K562 (cell line): ENCODE results near the gene TTBK1. TPM values are rescaled to one million over a fixed set of nuclear protein-coding genes. Genes with fewer than 3 reads are reported as not detected.

Experiments used
- ATAC-seq: fragments of 200-7000 bp; cut with Tn5 transposase; 3 replicates; pipeline ENCODE4 v1.9.1; 2020; ENCODE audit warnings: moderate library complexity
- BruUV-seq: library from RNA; stranded (reverse); fragments of 400-500 nt; replicated peaks from 2 replicates; lab custom pipeline; 2021; lab: Mats Ljungman, UMichigan
- CTCF ChIA-PET: fragments of 300-600 bp; formaldehyde crosslinking; extraction: SDS; loops from one replicate; lab custom pipeline; 2021; ENCODE audit warnings: low intra/inter-chr PET ratio; lab: Yijun Ruan, JAX
- POLR2A ChIA-PET: fragments of 300-600, 350-650 bp; sonication (Branson Sonifier 250); formaldehyde crosslinking; extraction: SDS; loops from one replicate; lab custom pipeline; 2021; ENCODE audit warnings: antibody characterized with exemption, inconsistent platforms; lab: Yijun Ruan, JAX
- DNase-seq, 4 experiments: peaks; one replicate each; pipeline versions ENCODE4 v3.0.0 to v3.0.0-alpha.2; 2011 to 2018; ENCODE audit warnings: low spot score in 3 of 4, mixed read lengths in 3 of 4; ENCODE audit errors: extremely low read depth in 1 of 4
- FAIRE-seq: peaks from 2 replicates; lab custom pipeline; 2011; peaks lifted over from hg19 to GRCh38; lab: Jason Lieb, UNC
- H2AFZ ChIP-seq: 2 replicates; pipeline ENCODE4 v1.6.0; 2011; ENCODE audit warnings: low read depth, low read length, control low read depth, inconsistent platforms
- H3K27ac ChIP-seq: fragments of 200-600 bp; 3 replicates; pipeline ENCODE4 v1.8.0; 2011; ENCODE audit warnings: low read depth, mild to moderate bottlenecking, control low read depth, inconsistent platforms, low read length, moderate library complexity, mixed read lengths; ENCODE audit errors: extremely low read depth
- H3K27me3 ChIP-seq, 2 experiments: fragments of 300-600 bp in 1 of 2; 2 replicates in 1 of 2; 3 replicates in 1 of 2; pipeline versions ENCODE4 v1.6.0 to v1.8.0; 2011; ENCODE audit warnings: inconsistent platforms in 2 of 2, low read length in 2 of 2, mild to moderate bottlenecking in 1 of 2, mixed read lengths in 1 of 2, moderate library complexity in 1 of 2; ENCODE audit not compliant: control insufficient read depth in 2 of 2, insufficient read depth in 2 of 2
- H3K36me3 ChIP-seq: fragments of 300-600 bp; 3 replicates; pipeline ENCODE4 v1.8.0; 2011; ENCODE audit warnings: mild to moderate bottlenecking, low read length, inconsistent platforms; ENCODE audit not compliant: control insufficient read depth, insufficient read depth
- H3K4me1 ChIP-seq, 2 experiments: fragments of 200-600 bp in 1 of 2; replicated peaks in 1 of 2; 2 replicates in 1 of 2; 3 replicates in 1 of 2; pipeline versions ENCODE4 v1.5.1 to v1.8.0; 2011; ENCODE audit warnings: inconsistent platforms in 2 of 2, low read length in 2 of 2, mild to moderate bottlenecking in 1 of 2, mixed read lengths in 1 of 2, moderate library complexity in 1 of 2; ENCODE audit not compliant: control insufficient read depth in 2 of 2, insufficient read depth in 2 of 2
- H3K4me2 ChIP-seq: 2 replicates; pipeline ENCODE4 v1.6.1; 2011; ENCODE audit warnings: low read length, control low read depth, inconsistent platforms, mixed read lengths; ENCODE audit not compliant: insufficient read depth
- H3K4me3 ChIP-seq: fragments of 200-600 bp; sonication (generic), shearing (Covaris generic); 2 replicates; pipeline ENCODE4 v1.5.1; 2016; ENCODE audit warnings: control low read depth, inconsistent platforms
- H3K79me2 ChIP-seq: fragments of 200-600 bp; 3 replicates; pipeline ENCODE4 v1.8.0; 2011; ENCODE audit warnings: low read length, inconsistent platforms; ENCODE audit not compliant: control insufficient read depth, insufficient read depth
- H3K9ac ChIP-seq, 2 experiments: 2 replicates each; pipeline versions ENCODE4 v1.6.0 to v1.6.1; 2011; ENCODE audit warnings: low read depth in 2 of 2, low read length in 2 of 2, control low read depth in 1 of 2, inconsistent platforms in 1 of 2, mild to moderate bottlenecking in 1 of 2, mixed read lengths in 1 of 2; ENCODE audit not compliant: insufficient read depth in 1 of 2
- H3K9me1 ChIP-seq: one replicate; pipeline ENCODE4 v1.6.0; 2011; ENCODE audit warnings: inconsistent platforms, mild to moderate bottlenecking, low read length, moderate library complexity; ENCODE audit not compliant: control insufficient read depth, insufficient read depth
- H3K9me3 ChIP-seq: replicated peaks from 2 replicates; pipeline ENCODE4 v1.5.1; 2011; ENCODE audit warnings: low read depth, low read length, inconsistent platforms; ENCODE audit not compliant: control insufficient read depth, insufficient read depth
- H4K20me1 ChIP-seq: replicated peaks from 2 replicates; pipeline ENCODE4 v1.6.1; 2011; ENCODE audit warnings: low read length, inconsistent platforms, mixed read lengths; ENCODE audit not compliant: control insufficient read depth, insufficient read depth
- NEUROD1 ChIP-seq: fragments of 150-350 bp; IDR thresholded peaks from 2 replicates; pipeline ENCODE4 v1.6.1; 2014; ENCODE audit warnings: borderline replicate concordance, low read length, low read depth; ENCODE audit not compliant: partially characterized antibody
- SMAD1 ChIP-seq: fragments of 150-350 bp; IDR thresholded peaks from 2 replicates; pipeline ENCODE4 v1.6.1; 2014; ENCODE audit warnings: low read length, low read depth; ENCODE audit not compliant: partially characterized antibody
- TCF15 ChIP-seq: fragments of 250-450 bp; sonication (Bioruptor Pico); IDR thresholded peaks from 2 replicates; pipeline ENCODE4 v1.8.0; 2022; ENCODE audit warnings: moderate library complexity, mild to moderate bottlenecking, inconsistent platforms
- U2AF2 ChIP-seq: fragments of 200-400 bp; formaldehyde crosslinking; optimal IDR thresholded peaks from 2 replicates; pipeline ENCODE3; 2017; ENCODE audit warnings: low read depth, mild to moderate bottlenecking, low read length
- YY1 ChIP-seq, 3 experiments: IDR thresholded peaks; 2 replicates each; pipeline ENCODE4 v1.6.1; 2011; ENCODE audit warnings: low read length in 2 of 3, mild to moderate bottlenecking in 2 of 3, moderate library complexity in 2 of 3, borderline replicate concordance in 1 of 3, control low read depth in 1 of 3, low read depth in 1 of 3; ENCODE audit not compliant: insufficient read depth in 3 of 3, insufficient replicate concordance in 2 of 3, control insufficient read depth in 1 of 3, insufficient read length in 1 of 3; ENCODE audit errors: extremely low read depth in 1 of 3
- WGBS: fragments of 100-300 bp; shearing (Covaris generic); methylation state at CpG from one replicate; pipeline ENCODE4 v1.1.6; 2016; ENCODE audit warnings: low coverage, mixed read lengths; ENCODE audit not compliant: insufficient coverage; ENCODE audit errors: missing lambda C conversion rate; 5-methylcytosine and 5-hydroxymethylcytosine counted together
- in situ Hi-C: fragments of 300-500 bp; cut with MboI; formaldehyde crosslinking; loops from 4 replicates; pipeline ENCODE4 v1.15.0; 2018; ENCODE audit warnings: inconsistent platforms, mixed read lengths
- intact Hi-C: fragments of 100-400 bp; cut with micrococcal nuclease; formaldehyde crosslinking; loops from 2 replicates; pipeline ENCODE4 v1.14.2; 2022
- polyA plus RNA-seq, 8 experiments: library from polyadenylated mRNA; depleted of rRNA in 4 of 8; stranded (reverse) in 5 of 8; unstranded in 3 of 8; fragments of >200 nt; fragmentation: Nextera tagmentation in 2 of 8; fragmentation: Illumina TruSeq in 1 of 8; extraction: Ambion mirVana in 2 of 8; extraction: Trizol in 1 of 8; gene quantifications; 2 replicates each; pipeline versions ENCODE4 v1.2.1 to v1.2.3, GENCODE V29; 2011 to 2014; ENCODE audit warnings: inconsistent platforms in 1 of 8, missing spikeins in 1 of 8
- total RNA-seq, 7 experiments: library from RNA; depleted of rRNA in 6 of 7; stranded (reverse); fragments of >200 nt in 6 of 7; fragmentation: Illumina TruSeq in 2 of 7; extraction: Trizol in 2 of 7; gene quantifications; 2 replicates each; pipeline versions ENCODE4 v1.2.1 to v1.2.3, GENCODE V29; 2011 to 2021; ENCODE audit warnings: low replicate concordance in 1 of 7

Gene TTBK1
- total and polyA plus RNA-seq, 9 of the 15 experiments (the other 6 are each of a cell fraction or from before 2014, with no cell fraction given): not detected

DNA sequence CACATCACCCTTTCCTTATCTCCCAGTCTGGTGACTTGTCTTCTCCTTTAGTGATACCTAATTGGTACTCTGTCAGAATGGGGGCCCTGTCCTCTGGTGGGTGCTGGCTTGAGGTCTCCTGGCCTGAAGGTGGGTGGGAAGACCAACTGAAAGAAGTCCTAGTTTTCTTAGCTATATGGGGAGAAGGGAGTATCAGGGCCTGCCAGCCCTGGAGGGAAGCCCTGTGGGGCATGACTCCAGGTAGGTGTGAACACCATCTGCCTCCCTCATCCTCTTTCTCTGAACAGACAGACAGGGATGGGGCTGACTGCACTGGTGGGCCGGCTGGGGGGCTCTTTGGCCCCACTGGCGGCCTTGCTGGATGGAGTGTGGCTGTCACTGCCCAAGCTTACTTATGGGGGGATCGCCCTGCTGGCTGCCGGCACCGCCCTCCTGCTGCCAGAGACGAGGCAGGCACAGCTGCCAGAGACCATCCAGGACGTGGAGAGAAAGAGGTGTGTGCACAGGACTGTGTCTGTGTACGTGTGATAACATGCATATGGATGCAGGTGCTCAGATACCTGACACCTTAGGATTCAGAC lies 60.6 kb downstream of the TTBK1 start:
- CTCF ChIA-PET: no interaction called here
- Histone ChIP-seq H3K9me3 (no peaks in the 10 kb centered on the region), H3K9ac (no peak overlapping the region), H3K27ac (no peak overlapping the region), H3K36me3 (no peaks in the 10 kb centered on the region), H3K4me3 (no peak overlapping the region), H3K27me3 (peaks cover 25 to 43% of the 10 kb centered on the region in 2 experiments; a peak in 4 of 5 replicates), H3K79me2 (no peaks in the 10 kb centered on the region), H4K20me1 (0 out of 2 replicates have a peak, but pooled peaks cover 7% of the 10 kb centered on the region), H2AFZ (no peak overlapping the region), H3K4me2 (no peak overlapping the region), H3K9me1 (peaks cover 2% of the 10 kb centered on the region), H3K4me1 (peaks cover 2 to 18% of the 10 kb centered on the region in 2 experiments; a peak in 3 of 5 replicates)
- WGBS: 6% methylated on average over 8 of the region's 8 CpGs
- ATAC-seq (no peak), DNase-seq (no peak), FAIRE-seq (no peak)
- in situ Hi-C loops: no loop called here
- TF ChIP-seq NEUROD1 (no peak), TCF15 (CRISPR knock-in tag) (no peak), U2AF2 (no peak), SMAD1 (no peak), YY1 (IDR thresholded peaks at IDR 0.05; ENCODE audit: borderline replicate concordance in 1 of 3, control insufficient read depth in 1 of 3, extremely low read depth in 1 of 3, insufficient read depth in 3 of 3, insufficient read length in 1 of 3, insufficient replicate concordance in 2 of 3, low read depth in 1 of 3, low read length in 2 of 3) (no peak)
- TF ChIP-seq, all 486 proteins: peak for 0
- POLR2A ChIA-PET: interaction anchor here (0.5 kb wide), 1 partner anchor 223 kb away, joined by 3 read pairs; no protein-coding TSS in a partner anchor
- no TSS peak for BruUV-seq
- intact Hi-C loops: no loop called here
